AG08395 (cell line): Measurements from ENCODE around the gene MLPH.
A peak's percentile ranks its signal among the peaks of the same experiment; 100 is the strongest.

ENCODE experiments used
- DNase-seq: peaks from one replicate; pipeline ENCODE4 v3.0.0; 2012; ENCODE audit warnings: mixed read lengths, low spot score

Gene MLPH

GRCh38 chr2:237486819-237487448 is at the start of gene MLPH:
MLPH (plus strand) TSS chr2:237487251; CDS start chr2:237493427, 6,176 bp downstream.
- peak; percentile 67 for DNase-seq

GRCh38 chr2:237437566-237437965 is 49.5 kb upstream of the MLPH start:
- no peak for DNase-seq

- no peak for DNase-seq
Observed at GRCh38 chr2:237438080-237438940, 48.7 kb upstream of the MLPH start.

- peak; percentile 14 for DNase-seq
Observed at GRCh38 chr2:237440819-237441281, 46.2 kb upstream of the MLPH start.

GRCh38 chr2:237441605-237442274 is 45.3 kb upstream of the MLPH start:
- DNase-seq = peak; percentile 76

- no peak for DNase-seq
Observed at GRCh38 chr2:237444071-237444470, 43.0 kb upstream of the MLPH start.

- DNase-seq = no peak
Observed at GRCh38 chr2:237445611-237446337, 41.3 kb upstream of the MLPH start.

- DNase-seq = peak; percentile 52
Observed at GRCh38 chr2:237446338-237446665, 40.7 kb upstream of the MLPH start.

GRCh38 chr2:237447496-237447895 is 39.6 kb upstream of the MLPH start:
- DNase-seq = no peak

- DNase-seq = no peak
Observed at GRCh38 chr2:237448171-237448570, 38.9 kb upstream of the MLPH start.

- DNase-seq = no peak
Observed at GRCh38 chr2:237448626-237449025, 38.4 kb upstream of the MLPH start.

- peak; percentile 6 for DNase-seq
Observed at GRCh38 chr2:237449193-237449881, 37.7 kb upstream of the MLPH start.

GRCh38 chr2:237450108-237450507 is 36.9 kb upstream of the MLPH start:
- DNase-seq = no peak

GRCh38 chr2:237450583-237450982 is 36.5 kb upstream of the MLPH start:
- no peak for DNase-seq

GRCh38 chr2:237451643-237452469 is 35.2 kb upstream of the MLPH start:
- peak; percentile 63 for DNase-seq

- DNase-seq = no peak
Observed at GRCh38 chr2:237452861-237453260, 34.2 kb upstream of the MLPH start.

- DNase-seq = no peak
Observed at GRCh38 chr2:237453671-237454070, 33.4 kb upstream of the MLPH start.

GRCh38 chr2:237455764-237456163 is 31.3 kb upstream of the MLPH start:
- no peak for DNase-seq

GRCh38 chr2:237456200-237456843 is 30.7 kb upstream of the MLPH start:
- peak; percentile 89 for DNase-seq

- DNase-seq = no peak
Observed at GRCh38 chr2:237457388-237457941, 29.6 kb upstream of the MLPH start.
